A673 (cell line): ENCODE data around the gene CARD11.

ENCODE experiments used
- CTCF ChIP-seq: fragments of 300-800, 200-600 bp; sonication (generic); conservative IDR thresholded peaks from 2 replicates; pipeline ENCODE4 v1.5.1; 2017; ENCODE audit warnings: low read depth, mild to moderate bottlenecking, antibody characterized with exemption, low read length, moderate library complexity, mixed read lengths
- EZH2 ChIP-seq: fragments of 200-600 bp; sonication (generic); IDR thresholded peaks from 2 replicates; pipeline ENCODE4 v1.6.1; 2017; ENCODE audit warnings: borderline replicate concordance, low read depth, mild to moderate bottlenecking, mixed read lengths, antibody characterized with exemption, low read length; ENCODE audit not compliant: poor library complexity, severe bottlenecking

DNA sequence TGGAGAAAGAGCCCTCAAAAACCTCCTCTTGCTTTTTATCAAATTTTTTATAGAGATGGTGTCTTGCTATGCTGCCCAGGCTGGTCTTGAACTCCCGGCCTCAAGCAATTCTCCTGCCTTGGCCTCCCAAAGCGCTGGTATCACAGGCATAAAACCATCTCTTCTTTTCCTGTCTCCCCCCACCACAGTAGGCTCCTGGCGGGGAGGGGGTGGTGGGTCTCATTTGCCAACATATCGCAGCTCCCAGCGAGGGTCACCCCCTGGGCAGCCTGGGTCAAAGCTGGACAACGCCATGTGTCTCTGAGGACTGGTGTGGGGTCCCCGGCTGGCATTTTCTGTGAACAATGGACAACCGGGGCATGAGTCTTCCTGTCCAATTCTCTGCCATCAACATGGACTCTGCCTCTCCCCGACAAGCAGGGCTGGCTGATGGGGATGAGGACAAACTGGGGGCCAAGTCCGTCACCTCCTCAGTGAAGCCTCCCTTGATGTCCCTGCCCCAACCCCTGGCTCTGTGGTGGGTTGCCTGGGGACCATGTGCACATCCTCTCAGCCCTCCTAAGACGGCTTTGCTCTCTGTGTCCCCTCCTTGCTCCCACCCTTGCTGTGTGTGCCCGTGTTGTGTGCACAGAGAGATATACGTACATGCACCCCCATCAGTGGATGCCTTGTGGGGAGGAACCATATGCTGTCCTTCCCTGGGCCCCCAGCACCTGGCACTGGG, 113.2 kb downstream of the CARD11 start:
- TF ChIP-seq EZH2 (no peak), CTCF (no peak)
